ENCODE measurements around the gene ATF6B. TPM values are rescaled to one million over a fixed set of nuclear protein-coding genes. Genes with fewer than 3 reads are reported as not detected.

The ATF6B gene
- total RNA-seq: 100 to 1,000 TPM in 1 of 2 donors, 10 to 100 TPM in 1; 99.9 to 105 TPM

GRCh38 chr6:32127717-32128592 lies at the start of gene ATF6B:
Gene ATF6B, minus strand, starts transcription at chr6:32128246. Its CDS starts 39 bp downstream, at chr6:32128207.
- ATAC-seq (replicated peaks in 1 of 2) (peak; percentile 91 to 92), DNase-seq (peak; percentile 95 to 99)
- Mint-ChIP-seq H3K4me3 (peak within 1 kb of the TSS; percentile 87 to 100), H3K36me3 (ENCODE audit: insufficient read depth in 2 of 2) (peaks cover 11 to 17% of the 10 kb centered on the region in 2 donors), H3K4me1 (ENCODE audit: low read depth) (peaks cover 43% of the 10 kb centered on the region), H3K27me3 (ENCODE audit: low read depth) (no peaks in the 10 kb centered on the region), H3K9me3 (peaks cover 0 to 2% of the 10 kb centered on the region in 2 donors), H3K27ac (peak within 1 kb of the TSS; percentile 82)

- Mint-ChIP-seq H3K36me3 (ENCODE audit: insufficient read depth in 2 of 2) (peaks cover 13% of the 10 kb centered on the region in 2 donors), H3K4me1 (ENCODE audit: low read depth) (peaks cover 85% of the 10 kb centered on the region), H3K9me3 (no peaks in the 10 kb centered on the region), H3K27me3 (ENCODE audit: low read depth) (no peaks in the 10 kb centered on the region), H3K27ac (peak overlapping the region; percentile 91), H3K4me3 (peak overlapping the region; percentile 93 to 98)
- peak; percentile 48 to 54 for DNase-seq
- no peak for ATAC-seq (replicated peaks in 1 of 2)
These were observed 49.2 kb upstream of the ATF6B start for GRCh38 chr6:32177183-32177787.

GRCh38 chr6:32176476-32177182 lies 48.6 kb upstream of the ATF6B start:
- Mint-ChIP-seq H3K9me3 (no peaks in the 10 kb centered on the region), H3K27ac (peak overlapping the region; percentile 91), H3K27me3 (ENCODE audit: low read depth) (no peaks in the 10 kb centered on the region), H3K4me3 (peak overlapping the region; percentile 93 to 98), H3K36me3 (ENCODE audit: insufficient read depth in 2 of 2) (peaks cover 13% of the 10 kb centered on the region in 2 donors), H3K4me1 (ENCODE audit: low read depth) (peaks cover 84% of the 10 kb centered on the region)
- DNase-seq: no peak
- ATAC-seq (replicated peaks in 1 of 2): no peak

- H3K36me3 Mint-ChIP-seq (ENCODE audit: insufficient read depth in 2 of 2): peaks cover 10 to 11% of the 10 kb centered on the region in 2 donors
- H3K4me3 Mint-ChIP-seq: peak within 1 kb of the TSS; percentile 93 to 98
- H3K27ac Mint-ChIP-seq: peak within 1 kb of the TSS; percentile 91
- H3K27me3 Mint-ChIP-seq (ENCODE audit: low read depth): no peaks in the 10 kb centered on the region
- H3K4me1 Mint-ChIP-seq (ENCODE audit: low read depth): peaks cover 81% of the 10 kb centered on the region
- DNase-seq: peak; percentile 97 to 99
- peak; percentile 57 to 62 for ATAC-seq (replicated peaks in 1 of 2)
- H3K9me3 Mint-ChIP-seq: no peaks in the 10 kb centered on the region
These were observed 47.8 kb upstream of the ATF6B start, which contains the start of gene AGPAT1 for GRCh38 chr6:32175711-32176475. Gene AGPAT1, minus strand, starts transcription at chr6:32176084. Its CDS starts 4,588 bp downstream, at chr6:32171496.

- peaks cover 6 to 10% of the 10 kb centered on the region in 2 donors for H3K36me3 Mint-ChIP-seq (ENCODE audit: insufficient read depth in 2 of 2)
- ATAC-seq (replicated peaks in 1 of 2) (no peak), DNase-seq (no peak)
- peak overlapping the region; percentile 93 to 98 for H3K4me3 Mint-ChIP-seq
- H3K27ac Mint-ChIP-seq: peak overlapping the region; percentile 89
- H3K27me3 Mint-ChIP-seq (ENCODE audit: low read depth): no peaks in the 10 kb centered on the region
- H3K9me3 Mint-ChIP-seq: no peaks in the 10 kb centered on the region
- peaks cover 75% of the 10 kb centered on the region for H3K4me1 Mint-ChIP-seq (ENCODE audit: low read depth)
These were observed 47.3 kb upstream of the ATF6B start for GRCh38 chr6:32175322-32175710.

GRCh38 chr6:32174416-32174815 lies 46.4 kb upstream of the ATF6B start:
- Mint-ChIP-seq H3K9me3 (no peaks in the 10 kb centered on the region), H3K36me3 (ENCODE audit: insufficient read depth in 2 of 2) (peaks cover 6 to 9% of the 10 kb centered on the region in 2 donors), H3K4me1 (ENCODE audit: low read depth) (peaks cover 66% of the 10 kb centered on the region), H3K4me3 (peak overlapping the region; percentile 23 to 63), H3K27ac (peak overlapping the region; percentile 31), H3K27me3 (ENCODE audit: low read depth) (no peaks in the 10 kb centered on the region)
- ATAC-seq (replicated peaks in 1 of 2): no peak
- no peak for DNase-seq

- H3K4me1 Mint-ChIP-seq (ENCODE audit: low read depth): peaks cover 54% of the 10 kb centered on the region
These were observed 45.1 kb upstream of the ATF6B start for GRCh38 chr6:32173051-32173727.

GRCh38 chr6:32171234-32171633 lies 43.2 kb upstream of the ATF6B start:
- no peak overlapping the region for H3K4me3 Mint-ChIP-seq
- no peak for DNase-seq
- H3K36me3 Mint-ChIP-seq (ENCODE audit: insufficient read depth in 2 of 2): peaks cover 0 to 1% of the 10 kb centered on the region in 2 donors
- H3K4me1 Mint-ChIP-seq (ENCODE audit: low read depth): peaks cover 40% of the 10 kb centered on the region
- ATAC-seq (replicated peaks in 1 of 2): no peak
- H3K27me3 Mint-ChIP-seq (ENCODE audit: low read depth): no peaks in the 10 kb centered on the region
- no peaks in the 10 kb centered on the region for H3K9me3 Mint-ChIP-seq
- no peak overlapping the region for H3K27ac Mint-ChIP-seq

More at GRCh38 chr6:32173051-32173727, 45.1 kb upstream of the ATF6B start:
- no peaks in the 10 kb centered on the region for H3K27me3 Mint-ChIP-seq (ENCODE audit: low read depth)
- H3K9me3 Mint-ChIP-seq: no peaks in the 10 kb centered on the region
- no peak for DNase-seq
- no peak for ATAC-seq (replicated peaks in 1 of 2)
- peaks cover 0 to 2% of the 10 kb centered on the region in 2 donors for H3K36me3 Mint-ChIP-seq (ENCODE audit: insufficient read depth in 2 of 2)
- H3K4me3 Mint-ChIP-seq: no peak overlapping the region
- no peak overlapping the region for H3K27ac Mint-ChIP-seq

- Mint-ChIP-seq H3K27me3 (ENCODE audit: low read depth) (no peaks in the 10 kb centered on the region), H3K9me3 (no peaks in the 10 kb centered on the region), H3K36me3 (ENCODE audit: insufficient read depth in 2 of 2) (peaks cover 0 to 1% of the 10 kb centered on the region in 2 donors), H3K4me1 (ENCODE audit: low read depth) (peaks cover 35% of the 10 kb centered on the region), H3K4me3 (no peak overlapping the region), H3K27ac (no peak overlapping the region)
- no peak for DNase-seq
- ATAC-seq (replicated peaks in 1 of 2): no peak
These were observed 42.2 kb upstream of the ATF6B start for GRCh38 chr6:32170294-32170693.

- Mint-ChIP-seq H3K27ac (no peak overlapping the region), H3K9me3 (no peaks in the 10 kb centered on the region), H3K36me3 (ENCODE audit: insufficient read depth in 2 of 2) (peaks cover 0 to 2% of the 10 kb centered on the region in 2 donors), H3K27me3 (ENCODE audit: low read depth) (no peaks in the 10 kb centered on the region), H3K4me1 (ENCODE audit: low read depth) (peaks cover 22% of the 10 kb centered on the region), H3K4me3 (no peak overlapping the region)
- ATAC-seq (replicated peaks in 1 of 2) (no peak), DNase-seq (no peak)
These were observed 41.0 kb upstream of the ATF6B start for GRCh38 chr6:32168807-32169591.

- ATAC-seq (replicated peaks in 1 of 2): no peak
- Mint-ChIP-seq H3K27me3 (ENCODE audit: low read depth) (no peaks in the 10 kb centered on the region), H3K4me1 (ENCODE audit: low read depth) (peaks cover 15% of the 10 kb centered on the region), H3K9me3 (no peaks in the 10 kb centered on the region), H3K27ac (no peak overlapping the region), H3K4me3 (no peak overlapping the region), H3K36me3 (ENCODE audit: insufficient read depth in 2 of 2) (peaks cover under 1 to 2% of the 10 kb centered on the region in 2 donors)
- no peak for DNase-seq
These were observed 40.3 kb upstream of the ATF6B start for GRCh38 chr6:32168350-32168749.

Data from activated T-cell treated with anti-CD3 and anti-CD28 coated beads, Interleukin-2, amount 50 U/mL, for 72 hours (primary cell).